ENCODE measurements around the gene ITGB4. TPM values are rescaled to one million over a fixed set of nuclear protein-coding genes. Genes with fewer than 3 reads are reported as not detected.

The ITGB4 gene
- total and polyA plus RNA-seq, 10 of the 15 experiments (the other 5 are each of a cell fraction or from before 2014, with no cell fraction given): 0.06 to 1.6 (median 0.27) TPM; not detected in 2

- CTCF ChIA-PET: interaction anchor here (0.8 to 4.3 kb wide), 3 partner anchors 8 to 137 kb away, joined by 3 to 75 read pairs (median 3); partner anchors contain the start of gene GALK1
- Histone ChIP-seq H3K27ac (ENCODE audit: control insufficient read depth, insufficient read depth) (no peak overlapping the region), H3K79me2 (ENCODE audit: control insufficient read depth, insufficient read depth, low read length) (no peaks in the 10 kb centered on the region), H3K27me3 (replicated peaks in 1 of 2; ENCODE audit: control insufficient read depth in 2 of 2, insufficient read depth in 2 of 2, low read length in 1 of 2) (no peaks in the 10 kb centered on the region), H3K36me3 (ENCODE audit: control insufficient read depth in 2 of 2, insufficient read depth in 2 of 2, low read length in 1 of 2) (no peaks in the 10 kb centered on the region), H3K4me1 (ENCODE audit: control insufficient read depth, insufficient read depth, low read length) (peaks cover 10% of the 10 kb centered on the region), H2AFZ (ENCODE audit: control insufficient read depth, low read depth, low read length) (no peak overlapping the region), H3K9ac (ENCODE audit: control insufficient read depth, insufficient read depth, low read length) (no peak overlapping the region), H3K4me2 (ENCODE audit: control insufficient read depth, insufficient read depth) (no peak overlapping the region), H3K4me3 (no peak overlapping the region), H3K9me3 (replicated peaks; ENCODE audit: control insufficient read depth, insufficient read depth, low read length) (no peaks in the 10 kb centered on the region), H4K20me1 (ENCODE audit: control insufficient read depth, insufficient read depth) (no peaks in the 10 kb centered on the region)
- DNase-seq (ENCODE audit: low read depth, low spot score) (no peak), FAIRE-seq (no peak), ATAC-seq (no peak)
- 90% methylated on average over 28 of the region's 29 CpGs for WGBS (ENCODE audit: insufficient coverage, insufficient replicate concordance, low lambda C conversion rate, missing lambda C conversion rate)
- in situ Hi-C loops (cut with MboI) (no loop called here), intact Hi-C loops (cut with micrococcal nuclease; ENCODE audit: unreplicated experiment) (no loop called here)
- POLR2A ChIA-PET: interaction anchor here (0.6 kb wide), 1 partner anchor 233 kb away, joined by 3 read pairs; no protein-coding TSS in a partner anchor
- no peak for TF ChIP-seq ETV6 (conservative IDR thresholded peaks at IDR 0.05 in 1 of 2, IDR thresholded peaks at IDR 0.05 in 1 of 2; ENCODE audit: borderline replicate concordance in 1 of 2, low read depth in 1 of 2)
- TF ChIP-seq ZNF207 (IDR thresholded peaks at IDR 0.05; ENCODE audit: borderline replicate concordance): no peak
- TF ChIP-seq ZNF217 (IDR thresholded peaks at IDR 0.05): no peak
- TF ChIP-seq RFX5 (IDR thresholded peaks at IDR 0.05; ENCODE audit: low read depth, low read length): no peak
- no peak for TF ChIP-seq CEBPB (IDR thresholded peaks at IDR 0.05; ENCODE audit: borderline replicate concordance in 1 of 2, low read depth in 2 of 2, low read length in 2 of 2)
- no peak for TF ChIP-seq KAT2A (conservative IDR thresholded peaks at IDR 0.05; ENCODE audit: control insufficient read depth, low read depth, low read length)
- TF ChIP-seq IRF5 (IDR thresholded peaks at IDR 0.05; ENCODE audit: borderline replicate concordance): no peak
- TF ChIP-seq STAT3 (IDR thresholded peaks at IDR 0.05; ENCODE audit: low read depth, low read length): no peak
- no peak for TF ChIP-seq SMAD1 (IDR thresholded peaks at IDR 0.05; ENCODE audit: low read depth, partially characterized antibody)
- no peak for TF ChIP-seq ZBTB33 (IDR thresholded peaks at IDR 0.05)
- no peak for TF ChIP-seq MTA2 (IDR thresholded peaks at IDR 0.05; ENCODE audit: low read depth)
- TF ChIP-seq ESRRA (IDR thresholded peaks at IDR 0.05; ENCODE audit: low read length): no peak
- no peak for TF ChIP-seq SP1 (IDR thresholded peaks at IDR 0.05; ENCODE audit: low read depth, low read length)
- TF ChIP-seq POLR2A (IDR thresholded peaks at IDR 0.05; ENCODE audit: low read depth, low read length): no peak
- TF ChIP-seq HCFC1 (IDR thresholded peaks at IDR 0.05; ENCODE audit: low read length): no peak
- no peak for TF ChIP-seq IRF4 (IDR thresholded peaks at IDR 0.05; ENCODE audit: low read depth, low read length)
- TF ChIP-seq EED (IDR thresholded peaks at IDR 0.05; ENCODE audit: low read depth): no peak
- TF ChIP-seq NR2F1 (conservative IDR thresholded peaks at IDR 0.05): no peak
- no peak for TF ChIP-seq SREBF1 (IDR thresholded peaks at IDR 0.05; ENCODE audit: low read length)
- no peak for TF ChIP-seq PAX5 (IDR thresholded peaks at IDR 0.05; ENCODE audit: borderline replicate concordance, low read depth, low read length)
- RAD21 ChIA-PET (ENCODE audit: unreplicated experiment): no interaction called here
- SMC1A ChIA-PET (ENCODE audit: uncharacterized antibody, unreplicated experiment): no interaction called here
- BruUV-seq (replicated peaks): no TSS peak
Observed at GRCh38 chr17:75756451-75757085, 35.3 kb downstream of the ITGB4 start.
